Psoas muscle (tissue), 8 donors: ENCODE results near the gene SAP30BP. TPM values are rescaled to one million over a fixed set of nuclear protein-coding genes. Genes with fewer than 3 reads are reported as not detected.

Experiments used
- ATAC-seq, 4 donors: fragments of 200-7000 bp; cut with Tn5 transposase; one replicate each; pipeline ENCODE4 v1.9.1; 2020; ENCODE audit warnings: moderate library complexity in 3 of 4, mild to moderate bottlenecking in 2 of 4
- DNase-seq, 2 donors: peaks; one replicate each; pipeline ENCODE4 v3.0.0-alpha.2; 2020
- H3K27ac ChIP-seq: fragments of 200-600 bp; one replicate; pipeline ENCODE4 v1.8.0; 2022
- H3K27me3 ChIP-seq, 3 donors: fragments of 200-600 bp in 1 of 3; one replicate each; pipeline versions ENCODE4 v1.6.1 to v1.8.0; 2013 to 2022; ENCODE audit warnings: low read length in 2 of 3, mild to moderate bottlenecking in 2 of 3, moderate library complexity in 1 of 3; ENCODE audit not compliant: insufficient read depth in 3 of 3
- H3K36me3 ChIP-seq, 2 donors: fragments of 200-600 bp in 1 of 2; one replicate each; pipeline versions ENCODE4 v1.6.1 to v1.8.0; 2013 to 2022; ENCODE audit warnings: low read depth in 1 of 2, mild to moderate bottlenecking in 1 of 2, moderate library complexity in 1 of 2; ENCODE audit not compliant: insufficient read depth in 1 of 2
- H3K4me1 ChIP-seq: fragments of 200-600 bp; one replicate; pipeline ENCODE4 v1.8.0; 2022
- H3K4me3 ChIP-seq: fragments of 200-600 bp; one replicate; pipeline ENCODE4 v1.8.0; 2022; ENCODE audit warnings: mild to moderate bottlenecking
- H3K9me3 ChIP-seq: fragments of 200-600 bp; one replicate; pipeline ENCODE4 v1.8.0; 2022
- CTCF ChIP-seq: fragments of 200-600 bp; IDR thresholded peaks from one replicate; pipeline ENCODE4 v1.8.0; 2022; ENCODE audit warnings: antibody characterized with exemption
- WGBS, 3 donors: extraction: QIAGEN DNeasy Blood & Tissue Kit; methylation state at CpG; one replicate each; pipeline versions ENCODE4 v1.1.6 to v1.1.7; 2013; 5-methylcytosine and 5-hydroxymethylcytosine counted together
- intact Hi-C, 2 donors: fragments of 100-400 bp; cut with DNase I; formaldehyde crosslinking; loops; one replicate each; pipeline versions ENCODE4 v1.11.0 to v1.14.2; 2022
- polyA plus RNA-seq, 3 donors: library from polyadenylated mRNA; stranded (reverse); fragments of 200-250 nt; gene quantifications; one replicate each; pipeline ENCODE4 v1.2.3, GENCODE V29; 2013
- total RNA-seq, 4 donors: library from RNA; stranded (reverse); fragmentation: NEBNext Ultra II Directional in 2 of 4; extraction: Animal tissue kit (Norgen Biotek cat#: 25700) in 2 of 4; gene quantifications; one replicate each; pipeline versions ENCODE4 v1.2.1 to v1.2.4, GENCODE V29; 2021 to 2023
- donor health status: healthy with polysubstance abuse.
- donor health status: DM: no; HTN: no; CAD: no; lungs with moderate emphysema.
- donor health status: Bipolar disorder and iron deficiency.
- donor health status: healthy.
- donor health status: DM: yes; HTN: yes; CAD: no.
- donor health status: DM: no; HTN: no; CAD: no.
- donor health status: DM: no; HTN: no; CAD: no.
- donor health status: DM: yes; HTN: yes; CAD: no.

SAP30BP gene
- total and polyA plus RNA-seq, 7 donors = 40.9 to 123 (median 68.5) TPM

GRCh38 chr17:75640556-75641119 is 26.5 kb upstream of the SAP30BP start:
- DNase-seq (peak in 1 of 2 donors; percentile 17), ATAC-seq (no peak)
- Histone ChIP-seq H3K27me3 (no peaks in the 10 kb centered on the region), H3K27ac (no peak overlapping the region), H3K4me1 (peaks cover 13% of the 10 kb centered on the region), H3K9me3 (no peaks in the 10 kb centered on the region), H3K4me3 (no peak overlapping the region), H3K36me3 (peaks cover 0 to 7% of the 10 kb centered on the region in 2 donors)
- 94 to 96% (median 95%) methylated on average over 13 of the region's 13 CpGs for WGBS, 3 donors
- intact Hi-C loops = no loop called here
- TF ChIP-seq CTCF = no peak

- ATAC-seq (peak in 3 of 4 donors; percentile 35 to 61 (median 38)), DNase-seq (no peak)
- peaks cover 0 to 14% of the 10 kb centered on the region in 2 donors for H3K36me3 ChIP-seq
- peaks cover 5% of the 10 kb centered on the region for H3K4me1 ChIP-seq
- TF ChIP-seq CTCF = no peak
- H3K4me3 ChIP-seq = no peak overlapping the region
- H3K9me3 ChIP-seq = no peaks in the 10 kb centered on the region
- intact Hi-C loops = no loop called here
- no peaks in the 10 kb centered on the region for H3K27me3 ChIP-seq
- H3K27ac ChIP-seq = no peak overlapping the region
- 47 to 61% (median 58%) methylated on average over 9 of the region's 9 CpGs for WGBS, 3 donors
These were observed 25.8 kb upstream of the SAP30BP start for GRCh38 chr17:75641343-75641742.

GRCh38 chr17:75642182-75642783 is 24.9 kb upstream of the SAP30BP start:
- DNase-seq (no peak), ATAC-seq (no peak)
- WGBS, 3 donors = 90 to 92% (median 91%) methylated on average over 7 of the region's 7 CpGs
- Histone ChIP-seq H3K27ac (no peak overlapping the region), H3K4me3 (no peak overlapping the region), H3K4me1 (no peaks in the 10 kb centered on the region), H3K36me3 (peaks cover 0 to 22% of the 10 kb centered on the region in 2 donors), H3K27me3 (no peaks in the 10 kb centered on the region), H3K9me3 (no peaks in the 10 kb centered on the region)
- intact Hi-C loops = no loop called here
- no peak for TF ChIP-seq CTCF

- 70 to 85% (median 78%) methylated on average over 17 of the region's 17 CpGs for WGBS, 3 donors
- H3K4me3 ChIP-seq = no peak overlapping the region
- H3K36me3 ChIP-seq = peaks cover 0 to 25% of the 10 kb centered on the region in 2 donors
- no peaks in the 10 kb centered on the region for H3K27me3 ChIP-seq
- ATAC-seq (no peak), DNase-seq (no peak)
- intact Hi-C loops = no loop called here
- H3K27ac ChIP-seq = no peak overlapping the region
- TF ChIP-seq CTCF = no peak
- H3K9me3 ChIP-seq = no peaks in the 10 kb centered on the region
- H3K4me1 ChIP-seq = no peaks in the 10 kb centered on the region
These were observed 24.1 kb upstream of the SAP30BP start for GRCh38 chr17:75642784-75643642.
